Activated CD8-positive, alpha-beta T cell treated with anti-CD3 and anti-CD28 coated beads for 36 hours (primary cell): Measurements from ENCODE around the gene ADIPOR2. TPM values are rescaled to one million over a fixed set of nuclear protein-coding genes. Genes with fewer than 3 reads are reported as not detected.

Experiments
- ATAC-seq: fragments of 200-7000 bp; cut with Tn5 transposase; one replicate; pipeline ENCODE4 v1.10.0; 2021; ENCODE audit warnings: mild to moderate bottlenecking, moderate library complexity
- CTCF ChIA-PET: fragments of 350-600 bp; sonication (Branson Sonifier 250); formaldehyde crosslinking; loops from one replicate; lab custom pipeline; 2021; ENCODE audit warnings: antibody characterized with exemption; lab: Charles Lee
- POLR2A ChIA-PET: fragments of 350-600 bp; sonication (Branson Sonifier 250); formaldehyde crosslinking; loops from one replicate; lab custom pipeline; 2021; ENCODE audit warnings: antibody characterized with exemption; lab: Charles Lee
- DNase-seq: peaks from one replicate; pipeline ENCODE4 v3.0.0-alpha.2; 2020
- H3K27ac Mint-ChIP-seq: one replicate; pipeline ENCODE4 v1.8.0; 2021; ENCODE audit warnings: mild to moderate bottlenecking, mixed read lengths
- H3K27me3 Mint-ChIP-seq: one replicate; pipeline ENCODE4 v1.8.0; 2021; ENCODE audit warnings: mixed read lengths
- H3K36me3 Mint-ChIP-seq: one replicate; pipeline ENCODE4 v1.8.0; 2021; ENCODE audit warnings: low read depth, mixed read lengths
- H3K4me1 Mint-ChIP-seq: one replicate; pipeline ENCODE4 v1.8.0; 2021; ENCODE audit warnings: low read depth, mixed read lengths
- H3K4me3 Mint-ChIP-seq: one replicate; pipeline ENCODE4 v1.8.0; 2021; ENCODE audit warnings: mild to moderate bottlenecking, moderate library complexity, mixed read lengths
- H3K9me3 Mint-ChIP-seq: one replicate; pipeline ENCODE4 v1.8.0; 2021; ENCODE audit warnings: mixed read lengths
- intact Hi-C: fragments of 100-400 bp; cut with micrococcal nuclease; formaldehyde crosslinking; loops from one replicate; pipeline ENCODE4 v1.10.0; 2022
- total RNA-seq, 2 experiments: library from RNA; stranded (reverse); gene quantifications; one replicate each; pipeline ENCODE4 v1.2.3, GENCODE V29; 2021
- TF ChIP-seq, protein P1 (sequence below): fragments of 200-600 bp; IDR thresholded peaks from one replicate; pipeline ENCODE4 v1.8.0; 2022; ENCODE audit warnings: antibody characterized with exemption, mild to moderate bottlenecking

Gene ADIPOR2
- total RNA-seq, 2 experiments from 2014 or later, result 48.3 to 49.9 TPM

DNA sequence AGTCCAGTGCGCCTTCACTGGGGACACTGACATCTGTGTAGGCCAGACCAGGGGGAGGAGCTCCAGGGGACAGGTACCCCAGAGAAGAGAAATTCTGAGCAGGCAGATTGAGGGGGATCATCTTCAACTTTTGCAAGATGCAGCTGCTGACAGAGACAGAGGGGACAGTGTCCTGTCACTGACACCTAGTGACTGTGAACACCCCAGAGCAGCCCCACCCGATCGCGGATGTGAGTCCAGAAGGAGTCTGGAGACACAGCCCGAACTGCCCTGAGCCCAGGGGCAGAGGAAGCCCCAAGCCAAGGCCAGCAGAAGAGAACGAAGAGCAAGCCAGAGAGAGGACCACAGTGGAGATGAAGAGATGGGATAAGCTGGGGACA, 107.8 kb downstream of the ADIPOR2 start:
- POLR2A ChIA-PET, result interaction anchor here (0.7 kb wide), 1 partner anchor 104 kb away, joined by 3 read pairs; no protein-coding TSS in a partner anchor
- Mint-ChIP-seq H3K27ac (no peak overlapping the region), H3K4me1 (peaks cover 4% of the 10 kb centered on the region), H3K4me3 (no peak overlapping the region), H3K9me3 (no peaks in the 10 kb centered on the region), H3K36me3 (no peaks in the 10 kb centered on the region), H3K27me3 (no peaks in the 10 kb centered on the region)
- intact Hi-C loops, result no loop called here
- DNase-seq (no peak), ATAC-seq (no peak)
- CTCF ChIA-PET, result interaction anchor here (0.6 to 3.0 kb wide), 5 partner anchors 15 to 236 kb away, joined by 3 to 29 read pairs (median 3); no protein-coding TSS in a partner anchor
- TF ChIP-seq, protein P1, sequence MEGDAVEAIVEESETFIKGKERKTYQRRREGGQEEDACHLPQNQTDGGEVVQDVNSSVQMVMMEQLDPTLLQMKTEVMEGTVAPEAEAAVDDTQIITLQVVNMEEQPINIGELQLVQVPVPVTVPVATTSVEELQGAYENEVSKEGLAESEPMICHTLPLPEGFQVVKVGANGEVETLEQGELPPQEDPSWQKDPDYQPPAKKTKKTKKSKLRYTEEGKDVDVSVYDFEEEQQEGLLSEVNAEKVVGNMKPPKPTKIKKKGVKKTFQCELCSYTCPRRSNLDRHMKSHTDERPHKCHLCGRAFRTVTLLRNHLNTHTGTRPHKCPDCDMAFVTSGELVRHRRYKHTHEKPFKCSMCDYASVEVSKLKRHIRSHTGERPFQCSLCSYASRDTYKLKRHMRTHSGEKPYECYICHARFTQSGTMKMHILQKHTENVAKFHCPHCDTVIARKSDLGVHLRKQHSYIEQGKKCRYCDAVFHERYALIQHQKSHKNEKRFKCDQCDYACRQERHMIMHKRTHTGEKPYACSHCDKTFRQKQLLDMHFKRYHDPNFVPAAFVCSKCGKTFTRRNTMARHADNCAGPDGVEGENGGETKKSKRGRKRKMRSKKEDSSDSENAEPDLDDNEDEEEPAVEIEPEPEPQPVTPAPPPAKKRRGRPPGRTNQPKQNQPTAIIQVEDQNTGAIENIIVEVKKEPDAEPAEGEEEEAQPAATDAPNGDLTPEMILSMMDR, result no peak

GRCh38 chr12:1799051-1799881, 108.4 kb downstream of the ADIPOR2 start:
- POLR2A ChIA-PET, result interaction anchor here (0.7 kb wide), 1 partner anchor 105 kb away, joined by 3 read pairs; no protein-coding TSS in a partner anchor
- CTCF ChIA-PET, result interaction anchor here (1.1 to 3.0 kb wide), 4 partner anchors 8 to 146 kb away, joined by 3 to 29 read pairs (median 4); no protein-coding TSS in a partner anchor
- Mint-ChIP-seq H3K36me3 (no peaks in the 10 kb centered on the region), H3K27me3 (no peaks in the 10 kb centered on the region), H3K27ac (no peak overlapping the region), H3K9me3 (no peaks in the 10 kb centered on the region), H3K4me3 (no peak overlapping the region), H3K4me1 (peaks cover 4% of the 10 kb centered on the region)
- intact Hi-C loops, result no loop called here
- TF ChIP-seq, protein P1, result no peak
- DNase-seq (no peak), ATAC-seq (no peak)

- peaks cover 10% of the 10 kb centered on the region for H3K4me1 Mint-ChIP-seq
- CTCF ChIA-PET, result interaction anchor here (1.6 to 3.0 kb wide), 2 partner anchors 9 to 140 kb away, joined by 6 to 29 read pairs; no protein-coding TSS in a partner anchor
- intact Hi-C loops, result no loop called here
Measured at GRCh38 chr12:1799882-1800400, 109.1 kb downstream of the ADIPOR2 start.

GRCh38 chr12:1800401-1801302, 109.8 kb downstream of the ADIPOR2 start:
- Mint-ChIP-seq H3K4me1 (peaks cover 8% of the 10 kb centered on the region), H3K36me3 (no peaks in the 10 kb centered on the region), H3K9me3 (no peaks in the 10 kb centered on the region), H3K27ac (no peak overlapping the region), H3K27me3 (no peaks in the 10 kb centered on the region), H3K4me3 (no peak overlapping the region)
- peak; percentile 40 for DNase-seq
- TF ChIP-seq, protein P1, result no peak
- ATAC-seq, result no peak
- CTCF ChIA-PET, result interaction anchor here (1.6 to 3.9 kb wide), 3 partner anchors 10 to 139 kb away, joined by 6 to 29 read pairs (median 25); no protein-coding TSS in a partner anchor
- POLR2A ChIA-PET, result interaction anchor here (0.6 to 0.9 kb wide), 3 partner anchors 66 to 157 kb away, joined by 3 to 4 read pairs (median 4); no protein-coding TSS in a partner anchor
- intact Hi-C loops, result no loop called here

More at GRCh38 chr12:1799882-1800400, 109.1 kb downstream of the ADIPOR2 start:
- no peaks in the 10 kb centered on the region for H3K27me3 Mint-ChIP-seq
- POLR2A ChIA-PET, result interaction anchor here (0.6 to 0.8 kb wide), 2 partner anchors 67 to 157 kb away, joined by 3 to 4 read pairs; no protein-coding TSS in a partner anchor
- TF ChIP-seq, protein P1, result no peak
- H3K9me3 Mint-ChIP-seq, result no peaks in the 10 kb centered on the region
- no peak for ATAC-seq
- no peak overlapping the region for H3K27ac Mint-ChIP-seq
- H3K4me3 Mint-ChIP-seq, result no peak overlapping the region
- no peaks in the 10 kb centered on the region for H3K36me3 Mint-ChIP-seq
- no peak for DNase-seq
